Endothelial cell of umbilical vein (primary cell): ENCODE results near the gene TOX2.

ENCODE experiments used
- CTCF ChIP-seq, 2 donors: IDR thresholded peaks; 1 replicate in 1 of 2; 2 replicates in 1 of 2; pipeline ENCODE4 v1.5.1; 2011; ENCODE audit warnings: low read length in 2 of 2, mild to moderate bottlenecking in 2 of 2, moderate library complexity in 2 of 2, control low read depth in 1 of 2, inconsistent platforms in 1 of 2, low read depth in 1 of 2; ENCODE audit not compliant: insufficient read depth in 1 of 2; ENCODE audit errors: extremely low read depth in 1 of 2
- MYC ChIP-seq: IDR thresholded peaks from one replicate; pipeline ENCODE4 v1.6.1; 2011; ENCODE audit warnings: mild to moderate bottlenecking, low read depth, low read length
- POLR2A ChIP-seq: IDR thresholded peaks from 2 replicates; pipeline ENCODE4 v1.6.1; 2012; ENCODE audit warnings: low read depth, mild to moderate bottlenecking, control low read depth, low read length
- POLR2AphosphoS5 ChIP-seq: IDR thresholded peaks from 2 replicates; pipeline ENCODE4 v1.6.1; 2012; ENCODE audit warnings: low read depth, mild to moderate bottlenecking, control low read depth, low read length, moderate library complexity; ENCODE audit not compliant: insufficient read depth

DNA sequence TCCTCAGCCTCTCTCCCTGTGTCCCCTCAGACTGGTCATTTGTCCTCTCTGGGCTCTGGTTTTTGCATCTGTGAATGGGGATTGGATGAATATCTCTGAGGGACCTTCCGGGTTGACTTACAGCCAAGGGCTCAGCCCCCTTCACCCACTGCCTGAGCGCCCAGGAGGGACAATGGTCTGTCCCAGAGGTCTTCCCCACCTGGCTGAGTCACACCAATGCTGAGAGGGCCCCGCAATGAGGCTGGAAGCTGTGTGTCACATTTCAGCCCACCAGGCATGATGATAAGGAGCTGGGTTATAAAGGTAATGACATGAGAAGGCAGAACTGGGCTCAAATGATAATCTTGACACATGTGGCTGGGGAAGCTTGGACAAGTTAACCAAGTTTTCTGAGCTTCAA is 70.5 kb downstream of the TOX2 start:
- TF ChIP-seq POLR2A (no peak), POLR2AphosphoS5 (no peak), CTCF (IDR thresholded peaks at IDR 0.05; ENCODE audit: extremely low read depth in 1 of 2, insufficient read depth in 1 of 2, low read depth in 1 of 2, low read length in 2 of 2) (no peak), MYC (no peak)
